Ishikawa (cell line): ENCODE results near the gene FBXO21.

Experiments
- CEBPB ChIP-seq: IDR thresholded peaks from 2 replicates; pipeline ENCODE4 v1.6.1; 2012
- NFIC ChIP-seq: IDR thresholded peaks from 2 replicates; pipeline ENCODE4 v1.6.1; 2012
- ZBTB7A ChIP-seq: IDR thresholded peaks from 2 replicates; pipeline ENCODE4 v1.6.1; 2012; ENCODE audit warnings: low read depth
- TF ChIP-seq, protein P1 (sequence below): IDR thresholded peaks from 2 replicates; pipeline ENCODE4 v1.6.1; 2012
- TF ChIP-seq, protein P2 (sequence below): IDR thresholded peaks from 2 replicates; pipeline ENCODE4 v1.6.1; 2012; ENCODE audit warnings: low read depth, mild to moderate bottlenecking

DNA sequence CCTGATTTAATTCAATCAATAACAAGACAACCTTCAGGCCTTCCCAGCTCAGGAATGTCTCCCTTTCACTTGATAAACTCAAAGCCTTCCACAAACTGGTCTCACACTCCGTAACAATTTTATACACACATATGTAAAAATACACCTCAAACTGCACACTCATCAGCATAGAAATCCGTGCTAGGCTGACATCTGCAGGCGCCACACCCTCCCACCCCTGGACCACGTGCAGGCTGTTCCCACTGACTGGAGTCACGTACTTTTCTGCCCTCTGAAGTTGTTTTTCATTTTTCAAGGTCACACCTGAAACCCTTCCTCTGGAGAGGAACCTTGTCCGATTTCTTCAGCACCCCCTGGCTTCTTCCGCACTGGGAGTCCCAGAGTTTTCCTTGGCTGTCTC, 27.6 kb downstream of the FBXO21 start:
- TF ChIP-seq, protein P1, sequence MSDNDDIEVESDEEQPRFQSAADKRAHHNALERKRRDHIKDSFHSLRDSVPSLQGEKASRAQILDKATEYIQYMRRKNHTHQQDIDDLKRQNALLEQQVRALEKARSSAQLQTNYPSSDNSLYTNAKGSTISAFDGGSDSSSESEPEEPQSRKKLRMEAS = no peak
- TF ChIP-seq ZBTB7A (no peak), CEBPB (no peak), NFIC (no peak)
- TF ChIP-seq, protein P2, sequence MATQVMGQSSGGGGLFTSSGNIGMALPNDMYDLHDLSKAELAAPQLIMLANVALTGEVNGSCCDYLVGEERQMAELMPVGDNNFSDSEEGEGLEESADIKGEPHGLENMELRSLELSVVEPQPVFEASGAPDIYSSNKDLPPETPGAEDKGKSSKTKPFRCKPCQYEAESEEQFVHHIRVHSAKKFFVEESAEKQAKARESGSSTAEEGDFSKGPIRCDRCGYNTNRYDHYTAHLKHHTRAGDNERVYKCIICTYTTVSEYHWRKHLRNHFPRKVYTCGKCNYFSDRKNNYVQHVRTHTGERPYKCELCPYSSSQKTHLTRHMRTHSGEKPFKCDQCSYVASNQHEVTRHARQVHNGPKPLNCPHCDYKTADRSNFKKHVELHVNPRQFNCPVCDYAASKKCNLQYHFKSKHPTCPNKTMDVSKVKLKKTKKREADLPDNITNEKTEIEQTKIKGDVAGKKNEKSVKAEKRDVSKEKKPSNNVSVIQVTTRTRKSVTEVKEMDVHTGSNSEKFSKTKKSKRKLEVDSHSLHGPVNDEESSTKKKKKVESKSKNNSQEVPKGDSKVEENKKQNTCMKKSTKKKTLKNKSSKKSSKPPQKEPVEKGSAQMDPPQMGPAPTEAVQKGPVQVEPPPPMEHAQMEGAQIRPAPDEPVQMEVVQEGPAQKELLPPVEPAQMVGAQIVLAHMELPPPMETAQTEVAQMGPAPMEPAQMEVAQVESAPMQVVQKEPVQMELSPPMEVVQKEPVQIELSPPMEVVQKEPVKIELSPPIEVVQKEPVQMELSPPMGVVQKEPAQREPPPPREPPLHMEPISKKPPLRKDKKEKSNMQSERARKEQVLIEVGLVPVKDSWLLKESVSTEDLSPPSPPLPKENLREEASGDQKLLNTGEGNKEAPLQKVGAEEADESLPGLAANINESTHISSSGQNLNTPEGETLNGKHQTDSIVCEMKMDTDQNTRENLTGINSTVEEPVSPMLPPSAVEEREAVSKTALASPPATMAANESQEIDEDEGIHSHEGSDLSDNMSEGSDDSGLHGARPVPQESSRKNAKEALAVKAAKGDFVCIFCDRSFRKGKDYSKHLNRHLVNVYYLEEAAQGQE = no peak
